Uterus (tissue), 4 donors: Measurements from ENCODE around the gene TSPAN11. TPM values are rescaled to one million over a fixed set of nuclear protein-coding genes. Genes with fewer than 3 reads are reported as not detected.

ENCODE experiments used
- DNase-seq, 2 donors: peaks; one replicate each; pipeline ENCODE4 v3.0.0-alpha.2; 2019 to 2020
- H3K27ac ChIP-seq, 2 donors: fragments of 200-600 bp; sonication (generic); 1 replicate in 1 of 2; 2 replicates in 1 of 2; pipeline ENCODE4 v1.5.1; 2016 to 2018
- H3K27me3 ChIP-seq, 2 donors: fragments of 200-600 bp; sonication (generic); one replicate each; pipeline ENCODE4 v1.5.1; 2018 to 2019; ENCODE audit warnings: control low read depth in 1 of 2
- H3K36me3 ChIP-seq, 2 donors: fragments of 200-600 bp; sonication (generic); one replicate each; pipeline ENCODE4 v1.5.1; 2019; ENCODE audit warnings: control low read depth in 1 of 2
- H3K4me1 ChIP-seq, 2 donors: fragments of 200-600 bp; sonication (generic); one replicate each; pipeline ENCODE4 v1.5.1; 2018 to 2019; ENCODE audit warnings: control low read depth in 1 of 2
- H3K4me3 ChIP-seq, 2 donors: fragments of 200-600 bp; sonication (generic); 1 replicate in 1 of 2; 2 replicates in 1 of 2; pipeline ENCODE4 v1.5.1; 2018 to 2019; ENCODE audit warnings: mild to moderate bottlenecking in 1 of 2
- H3K9me3 ChIP-seq, 2 donors: fragments of 200-600 bp; sonication (generic); one replicate each; pipeline ENCODE4 v1.5.1; 2019; ENCODE audit warnings: control low read depth in 1 of 2
- CTCF ChIP-seq, 4 experiments: fragments of 200-600 bp in 2 of 4; fragments of 450-650 bp in 2 of 4; sonication (generic) in 2 of 4; IDR thresholded peaks; one replicate each; pipeline ENCODE4 v1.5.1; 2016 to 2019; ENCODE audit warnings: antibody characterized with exemption in 4 of 4, mild to moderate bottlenecking in 2 of 4, moderate library complexity in 1 of 4
- POLR2A ChIP-seq, 2 donors: fragments of 450-650 bp; IDR thresholded peaks; one replicate each; pipeline ENCODE4 v1.6.1; 2016; ENCODE audit warnings: antibody characterized with exemption in 2 of 2, mild to moderate bottlenecking in 1 of 2, moderate library complexity in 1 of 2
- intact Hi-C: fragments of 100-400 bp; cut with DNase I; formaldehyde crosslinking; loops from one replicate; pipeline ENCODE4 v1.15.1; 2023; ENCODE audit warnings: low total_unique reads
- total RNA-seq, 4 donors: library from RNA; depleted of rRNA in 3 of 4; stranded (reverse); fragments of >200 nt in 3 of 4; gene quantifications; one replicate each; pipeline versions ENCODE4 v1.1.0 to v1.2.4, GENCODE V29; 2014 to 2023
- donor health status: DM: yes; HTN: yes; CAD: no.

The TSPAN11 gene
- total RNA-seq, 4 donors from 2014 or later = 0.51 to 9.4 (median 0.88) TPM

DNA sequence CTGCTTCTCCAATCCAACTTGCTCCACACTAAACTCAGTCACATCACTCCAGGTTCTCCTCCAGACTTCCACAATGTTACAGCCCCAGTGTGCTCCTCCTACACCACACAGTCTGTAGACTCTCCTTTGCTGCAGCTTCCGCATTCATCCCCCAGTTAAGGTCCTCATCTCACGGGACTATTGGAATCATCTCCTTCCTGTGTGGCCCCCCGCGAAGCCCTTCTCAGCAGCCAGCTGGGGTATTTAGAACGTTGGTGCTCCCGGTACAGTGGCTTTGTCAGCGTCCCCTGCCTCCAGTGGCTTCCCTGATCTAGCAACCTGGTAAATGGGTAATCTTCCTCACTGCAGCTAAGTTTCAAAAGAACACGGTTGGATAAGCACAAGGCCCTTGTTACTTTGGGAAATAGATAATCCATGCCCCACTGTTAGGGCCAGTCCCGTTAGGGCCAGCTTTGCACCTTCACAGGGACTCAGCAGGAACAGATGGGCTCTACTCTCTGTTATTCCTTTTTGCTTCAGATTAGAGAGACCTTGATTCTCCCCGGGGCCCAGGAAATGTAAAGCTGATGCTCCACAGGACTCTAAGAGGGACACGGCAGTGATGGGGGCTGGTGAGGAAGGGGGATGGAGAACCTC lies 823 bp upstream of the TSPAN11 start:
- no peaks in the 10 kb centered on the region for H3K9me3 ChIP-seq
- H3K36me3 ChIP-seq = no peaks in the 10 kb centered on the region
- peaks cover 0 to 5% of the 10 kb centered on the region in 2 donors for H3K4me1 ChIP-seq
- no peak overlapping the region for H3K27ac ChIP-seq
- no peak for DNase-seq
- H3K27me3 ChIP-seq = no peaks in the 10 kb centered on the region
- H3K4me3 ChIP-seq = peak overlapping the region in 1 of 2 donors; percentile 15
- intact Hi-C loops = no loop called here
- TF ChIP-seq CTCF (IDR thresholded peaks at IDR 0.05) (no peak), POLR2A (IDR thresholded peaks at IDR 0.05) (no peak)

- no peak for DNase-seq
- intact Hi-C loops = no loop called here
- Histone ChIP-seq H3K27me3 (no peaks in the 10 kb centered on the region), H3K4me1 (peaks cover 0 to 5% of the 10 kb centered on the region in 2 donors), H3K36me3 (no peaks in the 10 kb centered on the region), H3K27ac (no peak overlapping the region), H3K4me3 (no peak overlapping the region), H3K9me3 (no peaks in the 10 kb centered on the region)
- TF ChIP-seq CTCF (IDR thresholded peaks at IDR 0.05) (no peak), POLR2A (IDR thresholded peaks at IDR 0.05) (no peak)
Observed at GRCh38 chr12:30927222-30927611, 669 bp downstream of the TSPAN11 start.

DNA sequence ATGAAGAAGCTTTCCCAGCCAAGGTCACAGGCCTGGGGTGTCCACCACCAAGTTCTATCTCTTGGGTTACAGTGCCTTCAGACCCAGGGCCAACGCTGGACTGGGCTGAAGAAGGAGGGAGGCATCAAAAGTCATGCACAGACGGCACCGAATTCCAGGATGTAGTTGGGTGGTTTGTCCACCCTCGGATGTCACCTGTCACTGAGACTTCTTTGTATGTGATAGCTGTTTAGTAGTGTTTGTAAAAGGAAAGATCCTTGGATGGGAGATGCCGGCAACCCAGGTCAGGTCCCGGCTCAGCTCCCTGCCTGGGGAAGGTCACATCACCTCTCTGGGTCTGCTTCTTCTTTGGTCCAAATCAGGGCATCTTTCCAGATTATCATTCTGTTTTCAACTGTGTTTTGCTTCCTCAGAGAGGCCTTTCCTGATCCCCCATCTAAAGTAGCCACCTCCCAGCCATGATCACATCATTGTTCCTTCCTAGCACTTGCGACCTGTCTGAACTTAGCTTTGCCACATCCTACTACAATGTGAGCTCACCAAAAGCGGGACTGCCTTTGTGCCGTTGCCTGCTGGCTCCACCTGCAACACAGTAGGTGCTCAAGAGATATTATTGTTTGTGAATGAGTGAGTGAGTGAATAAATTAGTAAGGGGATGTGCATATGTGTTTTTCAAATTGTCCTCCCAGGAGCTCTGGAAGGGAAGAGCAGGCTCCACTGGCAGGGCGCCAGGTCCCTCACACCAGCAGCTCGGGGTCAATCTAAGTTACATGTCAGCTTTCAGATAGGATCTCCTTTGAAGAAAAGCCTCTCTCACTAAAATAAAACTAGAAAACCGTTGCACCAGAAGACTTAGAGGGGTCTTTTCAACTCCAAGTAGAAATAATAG lies 2.1 kb downstream of the TSPAN11 start:
- Histone ChIP-seq H3K36me3 (no peaks in the 10 kb centered on the region), H3K4me1 (peaks cover 0 to 5% of the 10 kb centered on the region in 2 donors), H3K9me3 (no peaks in the 10 kb centered on the region), H3K27ac (no peak overlapping the region), H3K27me3 (no peaks in the 10 kb centered on the region), H3K4me3 (no peak overlapping the region)
- intact Hi-C loops = no loop called here
- no peak for DNase-seq
- TF ChIP-seq POLR2A (IDR thresholded peaks at IDR 0.05) (no peak), CTCF (IDR thresholded peaks at IDR 0.05) (no peak)

DNA sequence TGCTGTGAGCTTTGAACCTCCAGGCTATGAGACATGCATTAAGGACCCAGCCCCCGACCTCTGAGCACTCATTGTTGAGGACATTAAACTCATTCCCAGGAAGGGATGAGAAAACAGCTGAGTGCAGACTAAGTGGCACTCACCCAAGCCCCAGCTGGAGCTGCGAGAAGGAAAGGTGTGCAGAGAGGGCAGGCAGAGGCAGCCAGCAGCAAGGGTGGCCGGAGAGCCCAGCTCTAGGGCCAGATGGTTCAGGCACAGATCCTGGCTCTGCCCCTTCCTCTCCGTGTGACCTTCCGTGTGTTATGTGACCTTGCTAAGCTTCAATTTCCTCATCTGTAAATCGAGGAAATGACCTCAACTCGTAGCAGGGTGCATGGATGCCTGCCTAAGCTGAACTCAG lies 3.7 kb downstream of the TSPAN11 start:
- Histone ChIP-seq H3K4me3 (no peak overlapping the region), H3K9me3 (no peaks in the 10 kb centered on the region), H3K27me3 (no peaks in the 10 kb centered on the region), H3K27ac (no peak overlapping the region), H3K4me1 (peaks cover 0 to 5% of the 10 kb centered on the region in 2 donors), H3K36me3 (no peaks in the 10 kb centered on the region)
- intact Hi-C loops = no loop called here
- no peak for DNase-seq
- no peak for TF ChIP-seq POLR2A (IDR thresholded peaks at IDR 0.05)
- TF ChIP-seq CTCF (IDR thresholded peaks at IDR 0.05) = no peak

GRCh38 chr12:30930641-30931040 lies 4.1 kb downstream of the TSPAN11 start:
- no peak for DNase-seq
- no peaks in the 10 kb centered on the region for H3K27me3 ChIP-seq
- no peaks in the 10 kb centered on the region for H3K36me3 ChIP-seq
- no peak overlapping the region for H3K27ac ChIP-seq
- no peaks in the 10 kb centered on the region for H3K9me3 ChIP-seq
- peaks cover 0 to 5% of the 10 kb centered on the region in 2 donors for H3K4me1 ChIP-seq
- intact Hi-C loops = no loop called here
- TF ChIP-seq POLR2A (IDR thresholded peaks at IDR 0.05) (no peak), CTCF (IDR thresholded peaks at IDR 0.05) (no peak)
- H3K4me3 ChIP-seq = no peak overlapping the region
